ENCODE data around the gene TMEM175.

DNA sequence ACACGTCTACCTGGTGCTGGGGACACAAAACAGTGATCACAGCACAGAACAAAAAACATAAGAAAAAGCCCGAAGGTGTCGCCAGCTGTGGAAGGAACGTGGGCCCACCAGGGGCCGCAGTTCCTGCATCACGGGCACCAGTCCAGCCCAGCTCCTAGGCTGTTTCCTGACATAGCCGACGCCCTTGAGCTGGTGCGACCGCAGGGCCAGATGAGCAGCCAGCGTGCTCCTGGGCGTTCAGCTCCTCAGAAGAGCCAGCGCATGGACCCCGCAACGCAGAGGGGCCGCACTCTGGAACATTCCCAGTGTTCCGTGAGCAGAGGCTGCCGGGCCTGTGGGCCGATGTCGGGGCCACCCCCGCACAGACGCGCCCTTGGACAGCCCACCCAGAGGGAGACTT is 44.2 kb upstream of the TMEM175 start:
- TF ChIP-seq, protein P1, sequence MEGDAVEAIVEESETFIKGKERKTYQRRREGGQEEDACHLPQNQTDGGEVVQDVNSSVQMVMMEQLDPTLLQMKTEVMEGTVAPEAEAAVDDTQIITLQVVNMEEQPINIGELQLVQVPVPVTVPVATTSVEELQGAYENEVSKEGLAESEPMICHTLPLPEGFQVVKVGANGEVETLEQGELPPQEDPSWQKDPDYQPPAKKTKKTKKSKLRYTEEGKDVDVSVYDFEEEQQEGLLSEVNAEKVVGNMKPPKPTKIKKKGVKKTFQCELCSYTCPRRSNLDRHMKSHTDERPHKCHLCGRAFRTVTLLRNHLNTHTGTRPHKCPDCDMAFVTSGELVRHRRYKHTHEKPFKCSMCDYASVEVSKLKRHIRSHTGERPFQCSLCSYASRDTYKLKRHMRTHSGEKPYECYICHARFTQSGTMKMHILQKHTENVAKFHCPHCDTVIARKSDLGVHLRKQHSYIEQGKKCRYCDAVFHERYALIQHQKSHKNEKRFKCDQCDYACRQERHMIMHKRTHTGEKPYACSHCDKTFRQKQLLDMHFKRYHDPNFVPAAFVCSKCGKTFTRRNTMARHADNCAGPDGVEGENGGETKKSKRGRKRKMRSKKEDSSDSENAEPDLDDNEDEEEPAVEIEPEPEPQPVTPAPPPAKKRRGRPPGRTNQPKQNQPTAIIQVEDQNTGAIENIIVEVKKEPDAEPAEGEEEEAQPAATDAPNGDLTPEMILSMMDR (IDR thresholded peaks at IDR 0.05): no peak
- no peak for TF ChIP-seq POLR2A (IDR thresholded peaks at IDR 0.05)

Measured in lower leg skin (tissue), 3 donors.